Activated naive CD8-positive, alpha-beta T cell treated with anti-CD3 and anti-CD28 coated beads, Interleukin-2, amount 50 U/mL, for 24 hours (primary cell): ENCODE measurements around the gene ZNF277.
"Not testable (repeated sequence)": the region's sequence is repeated elsewhere in the genome, so short reads cannot be mapped to it uniquely, and the experiment has no call there.

Experiments used
- ATAC-seq: fragments of 150-1000 bp; cut with Tn5 transposase; one replicate; pipeline ENCODE4 v1.10.0; 2021
- DNase-seq: peaks from one replicate; pipeline ENCODE4 v3.0.0; 2021
- H3K27ac Mint-ChIP-seq: one replicate; pipeline ENCODE4 v1.8.0; 2021; ENCODE audit warnings: mild to moderate bottlenecking, mixed read lengths
- H3K27me3 Mint-ChIP-seq: one replicate; pipeline ENCODE4 v1.8.0; 2021; ENCODE audit warnings: mixed read lengths
- H3K36me3 Mint-ChIP-seq: one replicate; pipeline ENCODE4 v1.8.0; 2021; ENCODE audit warnings: low read depth, mixed read lengths
- H3K4me1 Mint-ChIP-seq: one replicate; pipeline ENCODE4 v1.8.0; 2021; ENCODE audit warnings: mixed read lengths
- H3K4me3 Mint-ChIP-seq: one replicate; pipeline ENCODE4 v1.8.0; 2021; ENCODE audit warnings: mild to moderate bottlenecking, moderate library complexity, mixed read lengths
- H3K9me3 Mint-ChIP-seq: one replicate; pipeline ENCODE4 v1.8.0; 2021; ENCODE audit warnings: mixed read lengths

The ZNF277 gene

GRCh38 chr7:112298543-112299100, 92.1 kb downstream of the ZNF277 start:
- Mint-ChIP-seq H3K4me1 (peaks cover 10% of the 10 kb centered on the region), H3K36me3 (peaks cover 17% of the 10 kb centered on the region), H3K27me3 (no peaks in the 10 kb centered on the region), H3K27ac (no peak overlapping the region), H3K4me3 (no peak overlapping the region), H3K9me3 (no peaks in the 10 kb centered on the region)
- no peak for DNase-seq
- no peak for ATAC-seq

- peaks cover 19% of the 10 kb centered on the region for H3K36me3 Mint-ChIP-seq
- ATAC-seq (no peak), DNase-seq (no peak)
- H3K9me3 Mint-ChIP-seq = no peaks in the 10 kb centered on the region
- peaks cover 10% of the 10 kb centered on the region for H3K4me1 Mint-ChIP-seq
- no peaks in the 10 kb centered on the region for H3K27me3 Mint-ChIP-seq
- H3K27ac Mint-ChIP-seq = no peak overlapping the region
- no peak overlapping the region for H3K4me3 Mint-ChIP-seq
Measured at GRCh38 chr7:112300072-112300471, 93.6 kb downstream of the ZNF277 start.

- no peak for DNase-seq
- no peaks in the 10 kb centered on the region for H3K27me3 Mint-ChIP-seq
- H3K36me3 Mint-ChIP-seq = peaks cover 23% of the 10 kb centered on the region
- H3K27ac Mint-ChIP-seq = no peak overlapping the region
- no peak overlapping the region for H3K4me3 Mint-ChIP-seq
- peaks cover 10% of the 10 kb centered on the region for H3K4me1 Mint-ChIP-seq
- no peaks in the 10 kb centered on the region for H3K9me3 Mint-ChIP-seq
- no peak for ATAC-seq
Measured at GRCh38 chr7:112300831-112301407, 94.4 kb downstream of the ZNF277 start.

- no peak for DNase-seq
- H3K36me3 Mint-ChIP-seq = peaks cover 17% of the 10 kb centered on the region
- H3K4me3 Mint-ChIP-seq = no peak overlapping the region
- no peaks in the 10 kb centered on the region for H3K9me3 Mint-ChIP-seq
- ATAC-seq = no peak
- peaks cover 10% of the 10 kb centered on the region for H3K4me1 Mint-ChIP-seq
- H3K27ac Mint-ChIP-seq = no peak overlapping the region
- H3K27me3 Mint-ChIP-seq = no peaks in the 10 kb centered on the region
Measured at GRCh38 chr7:112302566-112302965, 96.1 kb downstream of the ZNF277 start.

- H3K4me3 Mint-ChIP-seq = no peak overlapping the region
- H3K9me3 Mint-ChIP-seq = peaks cover 17% of the 10 kb centered on the region
- ATAC-seq (no peak), DNase-seq (no peak)
- peaks cover 31% of the 10 kb centered on the region for H3K36me3 Mint-ChIP-seq
- peaks cover 8% of the 10 kb centered on the region for H3K4me1 Mint-ChIP-seq
- no peaks in the 10 kb centered on the region for H3K27me3 Mint-ChIP-seq
- no peak overlapping the region for H3K27ac Mint-ChIP-seq
Measured at GRCh38 chr7:112306903-112307302, 100.4 kb downstream of the ZNF277 start.

- no peak overlapping the region for H3K4me3 Mint-ChIP-seq
- no peak overlapping the region for H3K27ac Mint-ChIP-seq
- no peaks in the 10 kb centered on the region for H3K27me3 Mint-ChIP-seq
- ATAC-seq (no peak), DNase-seq (no peak)
- H3K9me3 Mint-ChIP-seq = peaks cover 17% of the 10 kb centered on the region
- peaks cover 3% of the 10 kb centered on the region for H3K4me1 Mint-ChIP-seq
- peaks cover 31% of the 10 kb centered on the region for H3K36me3 Mint-ChIP-seq
Measured at GRCh38 chr7:112307506-112307905, 101.0 kb downstream of the ZNF277 start.

GRCh38 chr7:112308974-112309373, 102.5 kb downstream of the ZNF277 start:
- H3K4me3 Mint-ChIP-seq = no peak overlapping the region
- DNase-seq = no peak
- peaks cover 17% of the 10 kb centered on the region for H3K9me3 Mint-ChIP-seq
- H3K4me1 Mint-ChIP-seq = no peaks in the 10 kb centered on the region
- no peaks in the 10 kb centered on the region for H3K27me3 Mint-ChIP-seq
- no peak overlapping the region for H3K27ac Mint-ChIP-seq
- no peak for ATAC-seq
- peaks cover 33% of the 10 kb centered on the region for H3K36me3 Mint-ChIP-seq

- not testable (repeated sequence) for H3K27ac Mint-ChIP-seq, H3K4me1 Mint-ChIP-seq, H3K4me3 Mint-ChIP-seq, ATAC-seq, H3K27me3 Mint-ChIP-seq, H3K9me3 Mint-ChIP-seq, DNase-seq
- H3K36me3 Mint-ChIP-seq = peaks cover 48% of the 10 kb centered on the region
Measured at GRCh38 chr7:112316803-112317202, 110.3 kb downstream of the ZNF277 start.

GRCh38 chr7:112322070-112322469, 115.6 kb downstream of the ZNF277 start:
- no peak overlapping the region for H3K27ac Mint-ChIP-seq
- H3K36me3 Mint-ChIP-seq = peaks cover 47% of the 10 kb centered on the region
- no peaks in the 10 kb centered on the region for H3K27me3 Mint-ChIP-seq
- no peak overlapping the region for H3K4me3 Mint-ChIP-seq
- ATAC-seq (no peak), DNase-seq (no peak)
- H3K4me1 Mint-ChIP-seq = no peaks in the 10 kb centered on the region
- H3K9me3 Mint-ChIP-seq = peaks cover 13% of the 10 kb centered on the region

GRCh38 chr7:112327566-112327965, 121.1 kb downstream of the ZNF277 start:
- no peak for DNase-seq
- Mint-ChIP-seq H3K27me3 (no peaks in the 10 kb centered on the region), H3K9me3 (no peaks in the 10 kb centered on the region), H3K4me1 (no peaks in the 10 kb centered on the region), H3K36me3 (peaks cover 29% of the 10 kb centered on the region), H3K27ac (no peak overlapping the region), H3K4me3 (no peak overlapping the region)
- no peak for ATAC-seq

GRCh38 chr7:112331492-112331891, 125.0 kb downstream of the ZNF277 start:
- H3K4me3 Mint-ChIP-seq = no peak overlapping the region

GRCh38 chr7:112334366-112334765, 127.9 kb downstream of the ZNF277 start:
- ATAC-seq = no peak
- Mint-ChIP-seq H3K9me3 (no peaks in the 10 kb centered on the region), H3K4me1 (no peaks in the 10 kb centered on the region), H3K36me3 (peaks cover 35% of the 10 kb centered on the region), H3K27me3 (no peaks in the 10 kb centered on the region), H3K4me3 (no peak overlapping the region), H3K27ac (no peak overlapping the region)
- no peak for DNase-seq

More at GRCh38 chr7:112331492-112331891, 125.0 kb downstream of the ZNF277 start:
- H3K27me3 Mint-ChIP-seq = no peaks in the 10 kb centered on the region
- ATAC-seq (no peak), DNase-seq (no peak)
- no peaks in the 10 kb centered on the region for H3K9me3 Mint-ChIP-seq
- H3K4me1 Mint-ChIP-seq = no peaks in the 10 kb centered on the region
- H3K36me3 Mint-ChIP-seq = peaks cover 31% of the 10 kb centered on the region
- no peak overlapping the region for H3K27ac Mint-ChIP-seq

- no peaks in the 10 kb centered on the region for H3K27me3 Mint-ChIP-seq
- H3K4me3 Mint-ChIP-seq = no peak overlapping the region
- peaks cover 33% of the 10 kb centered on the region for H3K36me3 Mint-ChIP-seq
- H3K27ac Mint-ChIP-seq = no peak overlapping the region
- no peak for DNase-seq
- no peaks in the 10 kb centered on the region for H3K9me3 Mint-ChIP-seq
- H3K4me1 Mint-ChIP-seq = no peaks in the 10 kb centered on the region
- no peak for ATAC-seq
Measured at GRCh38 chr7:112336261-112336660, 129.8 kb downstream of the ZNF277 start.

- no peaks in the 10 kb centered on the region for H3K27me3 Mint-ChIP-seq
- no peaks in the 10 kb centered on the region for H3K4me1 Mint-ChIP-seq
- DNase-seq (no peak), ATAC-seq (no peak)
- H3K36me3 Mint-ChIP-seq = peaks cover 38% of the 10 kb centered on the region
- no peak overlapping the region for H3K4me3 Mint-ChIP-seq
- no peaks in the 10 kb centered on the region for H3K9me3 Mint-ChIP-seq
- H3K27ac Mint-ChIP-seq = no peak overlapping the region
Measured at GRCh38 chr7:112336936-112337576, 130.6 kb downstream of the ZNF277 start.

- Mint-ChIP-seq H3K9me3 (no peaks in the 10 kb centered on the region), H3K27ac (no peak overlapping the region), H3K27me3 (no peaks in the 10 kb centered on the region), H3K36me3 (peaks cover 43% of the 10 kb centered on the region), H3K4me3 (no peak overlapping the region), H3K4me1 (no peaks in the 10 kb centered on the region)
- no peak for DNase-seq
- ATAC-seq = no peak
Measured at GRCh38 chr7:112337892-112338291, 131.4 kb downstream of the ZNF277 start.
